ENCODE measurements around the gene FSD1L. TPM values are rescaled to one million over a fixed set of nuclear protein-coding genes. Genes with fewer than 3 reads are reported as not detected.

FSD1L gene
- total RNA-seq, 1 donor from 2014 or later, result 5.5 TPM

DNA sequence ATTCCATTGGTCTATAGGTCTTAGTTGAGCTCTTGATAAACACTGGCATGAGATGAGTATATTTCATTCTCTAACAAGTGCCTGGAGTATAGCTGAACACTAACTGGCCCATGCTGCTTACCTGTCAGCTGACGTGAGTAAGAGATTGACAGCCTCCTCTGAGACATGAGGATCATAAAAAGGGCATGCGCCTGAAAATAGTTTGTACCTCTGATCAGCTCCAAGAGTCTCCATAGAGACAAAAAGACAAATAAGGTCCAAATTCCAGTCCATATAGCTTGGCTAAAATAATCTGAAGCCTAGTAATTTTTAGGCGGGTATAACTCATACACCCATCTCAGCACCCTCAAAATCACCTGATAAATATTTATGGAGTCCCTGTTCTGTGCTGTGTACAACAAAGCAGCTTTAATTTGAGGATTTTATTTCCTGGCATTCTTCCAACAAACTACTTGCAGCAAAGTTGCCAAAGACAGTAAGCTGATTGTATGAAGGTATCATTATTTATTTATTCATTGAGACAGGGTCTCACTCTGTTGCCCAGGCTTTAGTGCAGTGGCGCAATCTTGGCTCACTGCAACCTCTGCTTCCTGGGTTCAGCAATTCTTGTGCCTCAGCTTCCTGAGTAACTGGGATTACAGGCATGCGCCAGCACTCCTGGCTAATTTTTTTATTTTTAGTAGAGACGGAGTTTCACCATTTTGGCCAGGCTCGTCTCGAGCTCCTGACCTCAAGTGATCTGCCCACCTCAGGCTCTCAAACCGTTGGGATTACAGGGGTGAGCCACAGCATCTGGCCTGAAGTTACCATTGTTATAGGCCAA lies 16.2 kb upstream of the FSD1L start:
- intact Hi-C loops (cut with DNase I), result no loop called here
- DNase-seq (no peak), ATAC-seq (ENCODE audit: poor library complexity) (peak; percentile 75)

- no peak for DNase-seq
- ATAC-seq (ENCODE audit: poor library complexity), result peak; percentile 29
- intact Hi-C loops (cut with DNase I), result no loop called here
These were observed 15.5 kb upstream of the FSD1L start for GRCh38 chr9:105432247-105432842.

DNA sequence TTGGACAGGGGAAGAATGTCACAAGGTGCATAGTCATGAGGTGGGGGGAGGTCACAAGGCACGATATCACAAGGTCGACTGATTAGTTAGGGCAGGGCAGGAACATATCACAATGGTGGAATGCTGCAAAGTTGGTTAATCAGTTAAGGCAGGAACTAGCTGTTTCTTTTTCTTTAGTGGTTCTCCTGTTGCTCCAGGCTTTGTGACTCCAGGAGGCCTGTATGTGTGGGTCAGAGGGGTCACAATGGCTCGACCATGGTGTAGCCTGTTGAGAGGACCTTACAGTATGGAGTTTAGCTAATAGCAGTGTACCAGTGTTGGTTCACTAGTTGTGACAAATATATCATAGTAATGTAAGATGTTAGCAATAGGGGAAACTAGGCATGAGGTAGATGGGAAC lies 12.4 kb upstream of the FSD1L start:
- DNase-seq (no peak), ATAC-seq (ENCODE audit: poor library complexity) (no peak)
- intact Hi-C loops (cut with DNase I), result no loop called here

DNA sequence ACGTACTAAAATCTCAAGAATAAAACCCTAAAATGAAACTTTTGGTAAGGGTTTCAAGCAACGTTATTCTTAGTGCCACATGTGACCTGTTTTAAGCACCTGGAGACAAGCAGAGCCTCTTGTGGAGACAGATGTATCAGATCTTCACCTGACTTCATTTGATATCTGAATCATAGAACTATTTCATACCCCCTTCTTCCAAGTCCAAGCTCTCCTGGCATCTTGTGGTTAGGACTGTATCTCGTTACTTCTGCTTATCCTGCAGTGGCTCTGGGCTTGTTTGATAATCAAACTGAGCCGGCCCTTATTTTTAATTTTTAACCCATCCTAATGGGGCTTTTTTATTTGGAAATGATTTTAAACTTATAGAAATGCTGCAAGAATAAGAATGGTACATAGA lies 11.1 kb upstream of the FSD1L start:
- DNase-seq, result no peak
- intact Hi-C loops (cut with DNase I), result no loop called here
- ATAC-seq (ENCODE audit: poor library complexity), result no peak

DNA sequence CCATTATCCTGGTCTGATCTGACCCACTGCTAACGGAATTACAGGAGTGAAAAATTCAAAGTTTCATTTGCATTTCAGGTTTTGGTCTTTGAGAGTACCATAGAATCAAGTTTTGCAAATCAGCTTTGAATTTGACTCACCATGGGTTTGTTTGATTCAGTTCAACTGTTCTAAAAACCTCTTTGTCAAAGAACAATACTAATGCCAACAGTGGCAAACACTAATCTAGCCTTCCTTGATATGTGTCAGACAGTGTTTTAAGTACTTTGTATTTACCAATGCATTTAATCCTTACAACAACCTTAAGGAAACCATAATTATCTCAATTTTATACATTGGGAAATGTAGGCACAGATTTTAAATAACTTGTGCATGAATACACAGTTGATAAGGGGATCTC lies 10.1 kb upstream of the FSD1L start:
- no peak for DNase-seq
- no peak for ATAC-seq (ENCODE audit: poor library complexity)
- intact Hi-C loops (cut with DNase I), result no loop called here

DNA sequence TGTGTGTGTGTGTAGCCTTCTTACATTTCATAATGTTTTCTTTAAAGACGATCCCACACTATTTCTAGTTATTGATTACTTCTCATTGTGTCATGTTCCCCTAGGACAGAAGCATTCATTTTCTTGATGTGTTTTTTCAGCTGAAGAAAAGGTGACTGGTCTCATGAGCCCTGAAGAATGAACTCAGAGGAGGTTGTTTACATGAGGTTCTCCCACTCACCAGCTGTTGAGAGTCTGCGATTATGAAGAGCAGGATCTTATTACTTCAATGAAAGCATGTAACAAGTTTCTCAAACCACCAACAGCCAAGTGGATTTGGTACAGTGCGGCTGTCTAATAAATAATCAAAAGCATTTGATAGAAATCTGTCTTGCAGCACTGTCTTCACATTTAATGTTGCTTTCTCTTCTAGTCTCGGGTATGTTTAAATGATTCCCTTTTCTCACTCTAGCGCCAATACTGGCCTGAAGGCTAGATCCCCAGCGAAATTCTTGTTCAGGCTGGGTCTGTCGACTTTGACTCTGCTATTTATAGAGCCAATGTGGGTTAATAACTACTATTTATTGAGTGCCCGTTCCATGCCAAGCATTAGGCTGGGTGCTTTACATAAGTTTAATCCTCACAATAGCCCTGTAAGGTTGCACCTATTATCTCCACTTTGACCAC lies 9.6 kb upstream of the FSD1L start:
- DNase-seq (no peak), ATAC-seq (ENCODE audit: poor library complexity) (peak; percentile 30)
- intact Hi-C loops (cut with DNase I), result no loop called here

- DNase-seq, result no peak
- ATAC-seq (ENCODE audit: poor library complexity), result peak; percentile 80
- intact Hi-C loops (cut with DNase I), result no loop called here
These were observed 8.4 kb upstream of the FSD1L start for GRCh38 chr9:105439428-105439827.

- intact Hi-C loops (cut with DNase I), result no loop called here
- ATAC-seq (ENCODE audit: poor library complexity) (no peak), DNase-seq (peak; percentile 48)
These were observed 6.1 kb upstream of the FSD1L start for GRCh38 chr9:105441616-105442160.

GRCh38 chr9:105443121-105443520 lies 4.7 kb upstream of the FSD1L start:
- intact Hi-C loops (cut with DNase I), result no loop called here
- no peak for DNase-seq
- ATAC-seq (ENCODE audit: poor library complexity), result no peak

GRCh38 chr9:105444130-105444529 lies 3.7 kb upstream of the FSD1L start:
- ATAC-seq (ENCODE audit: poor library complexity) (no peak), DNase-seq (no peak)
- intact Hi-C loops (cut with DNase I), result no loop called here

GRCh38 chr9:105445203-105445881 lies 2.5 kb upstream of the FSD1L start:
- no peak for DNase-seq
- intact Hi-C loops (cut with DNase I), result no loop called here
- no peak for ATAC-seq (ENCODE audit: poor library complexity)

DNA sequence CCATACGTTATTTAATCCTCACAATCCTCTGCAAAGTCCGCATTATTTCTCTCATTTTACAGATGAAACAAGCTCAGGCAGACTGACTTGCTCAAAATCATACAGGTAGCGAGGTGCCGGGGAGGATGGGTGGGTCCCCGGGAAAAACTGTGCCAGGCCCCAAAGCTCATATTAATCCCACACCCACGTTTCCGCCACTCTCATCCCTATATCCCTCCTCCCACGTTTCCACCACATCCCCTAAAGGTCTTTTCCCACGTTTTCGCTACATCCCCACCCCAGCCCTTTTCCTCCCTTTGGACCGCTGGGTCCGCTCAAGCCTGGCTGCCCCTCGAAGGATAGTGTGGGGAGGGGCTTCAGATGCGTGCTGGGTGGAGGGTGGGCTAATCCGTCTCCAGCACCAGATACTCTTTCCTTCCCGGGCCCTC lies 434 bp upstream of the FSD1L start:
- DNase-seq (no peak), ATAC-seq (ENCODE audit: poor library complexity) (no peak)
- intact Hi-C loops (cut with DNase I), result no loop called here

- intact Hi-C loops (cut with DNase I), result no loop called here
- no peak for DNase-seq
- no peak for ATAC-seq (ENCODE audit: poor library complexity)
These were observed 1.2 kb downstream of the FSD1L start for GRCh38 chr9:105449081-105449480.

- DNase-seq (no peak), ATAC-seq (ENCODE audit: poor library complexity) (no peak)
- intact Hi-C loops (cut with DNase I), result no loop called here
These were observed 4.4 kb downstream of the FSD1L start for GRCh38 chr9:105452185-105452584.

GRCh38 chr9:105455836-105456475 lies 8.1 kb downstream of the FSD1L start:
- DNase-seq, result no peak
- ATAC-seq (ENCODE audit: poor library complexity), result no peak

GRCh38 chr9:105457560-105458294 lies 9.9 kb downstream of the FSD1L start:
- DNase-seq (peak; percentile 65), ATAC-seq (ENCODE audit: poor library complexity) (peak; percentile 90)
- intact Hi-C loops (cut with DNase I), result no loop called here

More at GRCh38 chr9:105455836-105456475, 8.1 kb downstream of the FSD1L start:
- intact Hi-C loops (cut with DNase I), result no loop called here

DNA sequence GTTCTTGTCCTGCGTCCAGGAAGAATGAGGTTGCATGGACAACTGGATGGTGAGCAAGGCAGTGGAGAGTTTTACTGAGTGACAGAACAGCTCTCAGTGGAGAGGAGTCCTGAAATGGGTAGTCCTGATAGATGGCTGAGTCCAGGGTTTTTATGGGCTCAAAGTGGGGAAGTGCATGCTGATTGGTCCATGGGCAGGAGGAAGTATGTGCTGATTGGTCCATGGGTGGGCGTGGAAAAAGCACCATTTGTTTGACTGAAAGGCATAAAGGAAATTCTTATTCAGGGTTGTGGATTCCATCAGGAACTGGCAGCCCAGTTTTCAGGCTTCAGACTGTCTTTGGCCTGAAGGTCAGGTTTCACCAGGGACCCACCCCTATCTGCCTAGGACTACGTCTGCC lies 10.6 kb downstream of the FSD1L start:
- ATAC-seq (ENCODE audit: poor library complexity) (peak; percentile 33), DNase-seq (no peak)
- intact Hi-C loops (cut with DNase I), result no loop called here

GRCh38 chr9:105459336-105459735 lies 11.5 kb downstream of the FSD1L start:
- DNase-seq (no peak), ATAC-seq (ENCODE audit: poor library complexity) (no peak)
- intact Hi-C loops (cut with DNase I), result no loop called here
